Smooth muscle cell (in vitro differentiated cells): ENCODE data around the gene ICAM3. TPM values are rescaled to one million over a fixed set of nuclear protein-coding genes. Genes with fewer than 3 reads are reported as not detected.

Experiments used
- DNase-seq: peaks from one replicate; lab custom pipeline; 2025; ENCODE audit not compliant: unreplicated experiment; lab: John Stamatoyannopoulos, UW
- H2AFZ ChIP-seq: fragments of 200-600 bp; sonication (generic); 2 replicates; pipeline ENCODE4 v1.6.0; 2016; ENCODE audit warnings: antibody characterized with exemption, low read depth, mild to moderate bottlenecking
- H3F3A ChIP-seq: fragments of 200-600 bp; sonication (generic); 2 replicates; pipeline ENCODE4 v1.6.0; 2017; ENCODE audit warnings: antibody characterized with exemption, low read depth
- H3K27ac ChIP-seq: fragments of 200-600 bp; sonication (generic); 2 replicates; pipeline ENCODE4 v1.5.1; 2016; ENCODE audit warnings: low read depth, mild to moderate bottlenecking
- H3K27me3 ChIP-seq: fragments of 200-600 bp; sonication (generic); 2 replicates; pipeline ENCODE4 v1.6.1; 2016; ENCODE audit warnings: low read depth, mild to moderate bottlenecking
- H3K36me3 ChIP-seq: fragments of 200-600 bp; sonication (generic); 2 replicates; pipeline ENCODE4 v1.5.1; 2016; ENCODE audit warnings: low read depth
- H3K4me1 ChIP-seq: fragments of 200-600 bp; sonication (generic); 2 replicates; pipeline ENCODE4 v1.5.1; 2016; ENCODE audit warnings: low read depth
- H3K4me2 ChIP-seq: fragments of 200-600 bp; sonication (generic); 2 replicates; pipeline ENCODE4 v1.6.0; 2016; ENCODE audit warnings: mild to moderate bottlenecking
- H3K4me3 ChIP-seq: fragments of 200-600 bp; sonication (generic); 2 replicates; pipeline ENCODE4 v1.5.1; 2016; ENCODE audit warnings: mild to moderate bottlenecking
- H3K79me2 ChIP-seq: fragments of 200-600 bp; sonication (generic); 2 replicates; pipeline ENCODE4 v1.6.0; 2016; ENCODE audit warnings: low read depth, mild to moderate bottlenecking
- H3K9ac ChIP-seq: fragments of 200-600 bp; sonication (generic); 2 replicates; pipeline ENCODE4 v1.6.0; 2016; ENCODE audit warnings: low read depth
- H3K9me3 ChIP-seq: fragments of 200-600 bp; sonication (generic); replicated peaks from 2 replicates; pipeline ENCODE4 v1.5.1; 2016; ENCODE audit warnings: low read depth
- H4K20me1 ChIP-seq: fragments of 200-600 bp; sonication (generic); 2 replicates; pipeline ENCODE4 v1.6.0; 2016; ENCODE audit warnings: low read depth
- WGBS: methylation state at CpG from one replicate; pipeline ENCODE4 v1.1.7; 2016; ENCODE audit warnings: low lambda C conversion rate; 5-methylcytosine and 5-hydroxymethylcytosine counted together
- polyA plus RNA-seq: library from polyadenylated mRNA; unstranded; fragments of >200 nt; fragmentation: Nextera tagmentation; extraction: Ambion mirVana; gene quantifications from 2 replicates; pipeline ENCODE4 v1.2.1, GENCODE V29; 2016
- total RNA-seq: library from RNA; depleted of rRNA; stranded (reverse); fragments of >200 nt; gene quantifications from 2 replicates; pipeline ENCODE4 v1.2.3, GENCODE V29; 2014
- TF ChIP-seq, protein P1 (sequence below): fragments of 200-600 bp; sonication (generic); IDR thresholded peaks from 2 replicates; pipeline ENCODE4 v1.5.1; 2017; ENCODE audit warnings: borderline replicate concordance, mild to moderate bottlenecking, antibody characterized with exemption; ENCODE audit not compliant: insufficient read depth, poor library complexity, severe bottlenecking

ICAM3 gene
- total and polyA plus RNA-seq, 2 experiments from 2014 or later, result 6.5 to 31.3 TPM

- Histone ChIP-seq H3K36me3 (no peaks in the 10 kb centered on the region), H2AFZ (no peak overlapping the region), H3K9ac (no peak overlapping the region), H3K4me2 (peak overlapping the region; percentile 89), H3K27ac (no peak overlapping the region), H3F3A (no peaks in the 10 kb centered on the region), H4K20me1 (no peaks in the 10 kb centered on the region), H3K4me3 (peak overlapping the region; percentile 41), H3K9me3 (no peaks in the 10 kb centered on the region), H3K27me3 (peaks cover 95% of the 10 kb centered on the region), H3K4me1 (peaks cover 41% of the 10 kb centered on the region), H3K79me2 (no peaks in the 10 kb centered on the region)
- TF ChIP-seq, protein P1, sequence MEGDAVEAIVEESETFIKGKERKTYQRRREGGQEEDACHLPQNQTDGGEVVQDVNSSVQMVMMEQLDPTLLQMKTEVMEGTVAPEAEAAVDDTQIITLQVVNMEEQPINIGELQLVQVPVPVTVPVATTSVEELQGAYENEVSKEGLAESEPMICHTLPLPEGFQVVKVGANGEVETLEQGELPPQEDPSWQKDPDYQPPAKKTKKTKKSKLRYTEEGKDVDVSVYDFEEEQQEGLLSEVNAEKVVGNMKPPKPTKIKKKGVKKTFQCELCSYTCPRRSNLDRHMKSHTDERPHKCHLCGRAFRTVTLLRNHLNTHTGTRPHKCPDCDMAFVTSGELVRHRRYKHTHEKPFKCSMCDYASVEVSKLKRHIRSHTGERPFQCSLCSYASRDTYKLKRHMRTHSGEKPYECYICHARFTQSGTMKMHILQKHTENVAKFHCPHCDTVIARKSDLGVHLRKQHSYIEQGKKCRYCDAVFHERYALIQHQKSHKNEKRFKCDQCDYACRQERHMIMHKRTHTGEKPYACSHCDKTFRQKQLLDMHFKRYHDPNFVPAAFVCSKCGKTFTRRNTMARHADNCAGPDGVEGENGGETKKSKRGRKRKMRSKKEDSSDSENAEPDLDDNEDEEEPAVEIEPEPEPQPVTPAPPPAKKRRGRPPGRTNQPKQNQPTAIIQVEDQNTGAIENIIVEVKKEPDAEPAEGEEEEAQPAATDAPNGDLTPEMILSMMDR, result no peak
- DNase-seq, result no peak
- WGBS, result 3% methylated on average over 48 of the region's 57 CpGs
Measured at GRCh38 chr19:10290876-10291553, 48.4 kb downstream of the ICAM3 start.

DNA sequence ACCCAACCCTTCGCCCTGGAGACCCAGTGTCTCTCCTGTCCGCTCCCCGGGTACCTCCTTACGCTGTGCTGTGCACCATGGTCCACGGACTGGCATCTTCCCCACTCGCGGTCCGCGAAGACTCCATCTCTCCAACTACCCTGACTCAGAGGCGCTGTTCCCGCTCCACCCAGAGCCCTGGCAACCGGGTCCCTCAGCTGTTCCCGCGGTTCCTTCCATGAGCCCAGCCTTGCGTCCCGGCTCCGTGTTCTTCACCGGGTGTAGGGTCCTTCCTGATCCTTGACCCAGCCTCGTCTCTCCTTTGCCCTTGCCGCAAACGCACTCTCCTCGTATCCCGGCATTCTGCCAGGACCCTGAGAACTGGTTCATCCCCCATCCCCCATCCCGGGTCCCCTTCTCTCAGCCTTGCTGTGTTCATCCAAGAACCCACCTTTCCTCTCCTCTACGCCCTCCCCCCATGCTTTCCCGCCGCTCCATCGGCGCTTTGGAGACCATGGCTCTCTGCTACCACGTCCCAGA lies 49.0 kb downstream of the ICAM3 start:
- no peaks in the 10 kb centered on the region for H3K9me3 ChIP-seq
- DNase-seq, result no peak
- no peaks in the 10 kb centered on the region for H3K36me3 ChIP-seq
- no peak overlapping the region for H3K27ac ChIP-seq
- peaks cover 89% of the 10 kb centered on the region for H3K27me3 ChIP-seq
- peak overlapping the region; percentile 89 for H3K4me2 ChIP-seq
- H3K4me1 ChIP-seq, result peaks cover 37% of the 10 kb centered on the region
- H3K9ac ChIP-seq, result no peak overlapping the region
- no peaks in the 10 kb centered on the region for H4K20me1 ChIP-seq
- H3K4me3 ChIP-seq, result peak overlapping the region; percentile 41
- H2AFZ ChIP-seq, result no peak overlapping the region
- H3F3A ChIP-seq, result no peaks in the 10 kb centered on the region
- WGBS, result 5% methylated on average over 26 of the region's 30 CpGs
- no peaks in the 10 kb centered on the region for H3K79me2 ChIP-seq
- TF ChIP-seq, protein P1, result no peak

DNA sequence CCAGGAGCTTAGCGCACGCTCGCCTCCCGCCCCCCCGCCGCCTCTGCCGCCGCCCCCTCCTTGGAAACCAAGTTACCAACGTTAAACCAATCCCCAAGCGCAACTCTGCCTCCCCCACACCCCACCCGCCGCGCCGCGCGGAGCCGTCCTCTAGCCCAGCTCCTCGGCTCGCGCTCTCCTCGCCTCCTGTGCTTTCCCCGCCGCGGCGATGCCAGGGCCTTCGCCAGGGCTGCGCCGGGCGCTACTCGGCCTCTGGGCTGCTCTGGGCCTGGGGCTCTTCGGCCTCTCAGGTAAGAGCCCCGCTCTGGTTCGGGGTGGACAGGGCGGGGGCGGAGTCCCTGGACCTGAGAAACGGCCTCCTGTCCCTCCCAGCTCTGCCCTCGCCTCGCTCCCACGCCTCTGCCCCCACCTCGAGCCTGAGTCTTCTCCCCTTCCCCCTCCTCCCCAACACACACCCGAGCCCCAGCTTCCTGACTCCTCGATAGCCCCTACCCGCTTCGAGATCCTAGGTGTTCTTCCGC lies 49.5 kb downstream of the ICAM3 start, which contains the start of gene ICAM5:
ICAM5 (plus strand) TSS at position 117 of the 521 bp plus-strand sequence; CDS start at position 209, 92 bp downstream.
- Histone ChIP-seq H3K4me1 (peaks cover 36% of the 10 kb centered on the region), H3K9ac (no peak within 1 kb of the TSS), H3K9me3 (no peaks in the 10 kb centered on the region), H3K36me3 (no peaks in the 10 kb centered on the region), H3F3A (no peaks in the 10 kb centered on the region), H4K20me1 (no peaks in the 10 kb centered on the region), H3K4me2 (peak within 1 kb of the TSS; percentile 89), H2AFZ (no peak within 1 kb of the TSS), H3K4me3 (peak within 1 kb of the TSS; percentile 41), H3K27me3 (peaks cover 84% of the 10 kb centered on the region), H3K27ac (no peak within 1 kb of the TSS), H3K79me2 (no peaks in the 10 kb centered on the region)
- TF ChIP-seq, protein P1, result no peak
- 3% methylated on average over 13 of the region's 45 CpGs for WGBS
- no peak for DNase-seq
